HepG2 (cell line): ENCODE results near the gene KMT2A. TPM values are rescaled to one million over a fixed set of nuclear protein-coding genes. Genes with fewer than 3 reads are reported as not detected.

ENCODE experiments used
- ATF7-NPFF ChIP-seq: sonication (generic); formaldehyde crosslinking; IDR thresholded peaks from 2 replicates; pipeline ENCODE4 v1.8.1; 2023; ENCODE audit warnings: mild to moderate bottlenecking, low read depth, missing genetic modification reagents, moderate library complexity
- MIER3 ChIP-seq: IDR thresholded peaks from 2 replicates; pipeline ENCODE4 v1.6.1; 2016; ENCODE audit warnings: missing compliant biosample characterization, borderline replicate concordance
- SYNCRIP ChIP-seq: fragments of 200-400 bp; formaldehyde crosslinking; IDR thresholded peaks from 2 replicates; pipeline ENCODE4 v1.6.1; 2018; ENCODE audit warnings: mild to moderate bottlenecking, low read depth, low read length; ENCODE audit not compliant: insufficient read depth
- ZNF672 ChIP-seq: sonication (generic); formaldehyde crosslinking; IDR thresholded peaks from 2 replicates; pipeline ENCODE4 v1.8.1; 2022; ENCODE audit warnings: missing genetic modification reagents
- ZNF83 ChIP-seq: sonication (generic); formaldehyde crosslinking; IDR thresholded peaks from 2 replicates; pipeline ENCODE4 v1.4.0; 2020; ENCODE audit warnings: missing genetic modification reagents, mild to moderate bottlenecking, borderline replicate concordance
- polyA plus RNA-seq, 8 experiments: library from polyadenylated mRNA; depleted of rRNA in 3 of 8; stranded (reverse) in 7 of 8; unstranded in 1 of 8; fragments of >200 nt; fragmentation: Illumina TruSeq in 4 of 8; extraction: Trizol in 4 of 8; gene quantifications; 2 replicates each; pipeline versions ENCODE4 v1.2.1 to v1.2.3, GENCODE V29; 2011 to 2016; ENCODE audit warnings: low read depth in 4 of 8, missing spikeins in 1 of 8, mixed read lengths in 1 of 8; ENCODE audit not compliant: insufficient read depth in 1 of 8
- total RNA-seq, 5 experiments: library from RNA; depleted of rRNA; stranded (reverse); fragments of >200 nt; fragmentation: Illumina TruSeq; extraction: Trizol; gene quantifications; 2 replicates each; pipeline ENCODE4 v1.2.3, GENCODE V29; 2016; ENCODE audit warnings: low read depth in 1 of 5
- TF ChIP-seq, protein P1 (sequence below): sonication (generic); formaldehyde crosslinking; IDR thresholded peaks from 2 replicates; pipeline ENCODE4 v1.8.1; 2023; ENCODE audit warnings: missing genetic modification reagents, inconsistent platforms, borderline replicate concordance
- TF ChIP-seq, protein P2 (sequence below): conservative IDR thresholded peaks from 2 replicates; pipeline ENCODE4 v1.6.1; 2018; ENCODE audit warnings: missing genetic modification reagents
- TF ChIP-seq, protein P3 (sequence below): sonication (generic); formaldehyde crosslinking; IDR thresholded peaks from 2 replicates; pipeline ENCODE4 v1.5.1; 2020; ENCODE audit warnings: mild to moderate bottlenecking, missing genetic modification reagents, moderate library complexity
- TF ChIP-seq, protein P4 (sequence below), 2 experiments: sonication (generic) in 1 of 2; formaldehyde crosslinking in 1 of 2; IDR thresholded peaks; 2 replicates each; pipeline versions ENCODE4 v1.4.0 to v1.6.1; 2016 to 2020; ENCODE audit warnings: borderline replicate concordance in 1 of 2, low read depth in 1 of 2, mild to moderate bottlenecking in 1 of 2, missing genetic modification reagents in 1 of 2
- TF ChIP-seq, protein P5 (sequence below): sonication (generic); formaldehyde crosslinking; IDR thresholded peaks from 2 replicates; pipeline ENCODE4 v1.4.0; 2020; ENCODE audit warnings: mild to moderate bottlenecking, missing genetic modification reagents
- TF ChIP-seq, protein P6 (sequence below): sonication (generic); formaldehyde crosslinking; IDR thresholded peaks from 2 replicates; pipeline ENCODE4 v1.5.1; 2020; ENCODE audit warnings: missing genetic modification reagents, mild to moderate bottlenecking, borderline replicate concordance

KMT2A gene
- total and polyA plus RNA-seq, 2 of the 13 experiments (the other 11 are each of a cell fraction or from before 2014, with no cell fraction given): 12.4 to 20.0 TPM

DNA sequence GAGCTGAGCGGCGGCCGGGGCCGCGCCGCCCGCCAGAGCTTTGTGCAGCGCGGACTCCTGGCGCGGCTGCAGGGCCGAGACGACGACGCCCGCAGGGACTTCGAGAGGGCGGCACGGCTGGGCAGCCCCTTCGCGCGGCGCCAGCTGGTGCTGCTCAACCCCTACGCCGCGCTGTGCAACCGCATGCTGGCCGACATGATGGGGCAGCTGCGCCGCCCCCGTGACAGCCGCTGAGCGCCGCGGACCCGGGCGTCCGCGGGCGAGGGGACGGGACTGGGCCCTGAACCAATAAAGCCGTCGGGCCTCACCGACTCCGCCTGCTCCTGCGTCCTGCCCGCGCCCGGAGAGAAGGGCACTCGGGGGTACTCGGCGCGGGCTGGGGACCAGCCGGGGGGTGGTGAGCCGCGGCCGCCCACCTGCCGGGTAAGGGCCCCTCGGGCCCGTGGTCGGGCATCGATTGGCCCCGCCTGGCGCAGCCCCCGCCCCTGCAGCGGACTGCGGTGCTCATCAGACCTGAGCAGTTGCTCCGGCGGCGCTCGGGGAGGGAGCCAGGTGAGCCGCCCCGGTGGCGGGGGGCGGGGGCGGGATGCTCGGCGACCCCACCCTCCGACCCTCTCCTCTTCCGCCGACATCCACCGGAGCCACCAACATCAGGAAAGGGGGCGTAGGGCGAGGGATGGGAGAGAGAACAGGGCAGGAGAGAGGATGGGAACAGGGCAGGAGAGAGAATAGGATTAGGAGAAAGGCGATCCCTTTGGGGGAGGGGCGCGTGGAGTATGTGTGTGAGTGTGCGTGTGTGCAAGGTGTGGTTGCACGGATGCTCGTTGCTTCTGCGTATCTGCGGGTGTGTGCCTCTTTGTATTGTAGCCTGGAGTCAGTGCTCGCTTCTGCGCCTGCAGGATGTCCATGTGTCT, 94.6 kb downstream of the KMT2A start, which contains the start of gene TMEM25 (continued):
- TF ChIP-seq, protein P1, sequence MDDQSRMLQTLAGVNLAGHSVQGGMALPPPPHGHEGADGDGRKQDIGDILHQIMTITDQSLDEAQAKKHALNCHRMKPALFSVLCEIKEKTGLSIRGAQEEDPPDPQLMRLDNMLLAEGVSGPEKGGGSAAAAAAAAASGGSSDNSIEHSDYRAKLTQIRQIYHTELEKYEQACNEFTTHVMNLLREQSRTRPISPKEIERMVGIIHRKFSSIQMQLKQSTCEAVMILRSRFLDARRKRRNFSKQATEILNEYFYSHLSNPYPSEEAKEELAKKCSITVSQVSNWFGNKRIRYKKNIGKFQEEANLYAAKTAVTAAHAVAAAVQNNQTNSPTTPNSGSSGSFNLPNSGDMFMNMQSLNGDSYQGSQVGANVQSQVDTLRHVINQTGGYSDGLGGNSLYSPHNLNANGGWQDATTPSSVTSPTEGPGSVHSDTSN: 0 out of 2 replicates have a peak, but pooled peaks have one; percentile 17
- TF ChIP-seq, protein P2, sequence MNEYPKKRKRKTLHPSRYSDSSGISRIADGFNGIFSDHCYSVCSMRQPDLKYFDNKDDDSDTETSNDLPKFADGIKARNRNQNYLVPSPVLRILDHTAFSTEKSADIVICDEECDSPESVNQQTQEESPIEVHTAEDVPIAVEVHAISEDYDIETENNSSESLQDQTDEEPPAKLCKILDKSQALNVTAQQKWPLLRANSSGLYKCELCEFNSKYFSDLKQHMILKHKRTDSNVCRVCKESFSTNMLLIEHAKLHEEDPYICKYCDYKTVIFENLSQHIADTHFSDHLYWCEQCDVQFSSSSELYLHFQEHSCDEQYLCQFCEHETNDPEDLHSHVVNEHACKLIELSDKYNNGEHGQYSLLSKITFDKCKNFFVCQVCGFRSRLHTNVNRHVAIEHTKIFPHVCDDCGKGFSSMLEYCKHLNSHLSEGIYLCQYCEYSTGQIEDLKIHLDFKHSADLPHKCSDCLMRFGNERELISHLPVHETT: peak; percentile 63; the same call in 1 of the 2 replicates
- TF ChIP-seq, protein P3, sequence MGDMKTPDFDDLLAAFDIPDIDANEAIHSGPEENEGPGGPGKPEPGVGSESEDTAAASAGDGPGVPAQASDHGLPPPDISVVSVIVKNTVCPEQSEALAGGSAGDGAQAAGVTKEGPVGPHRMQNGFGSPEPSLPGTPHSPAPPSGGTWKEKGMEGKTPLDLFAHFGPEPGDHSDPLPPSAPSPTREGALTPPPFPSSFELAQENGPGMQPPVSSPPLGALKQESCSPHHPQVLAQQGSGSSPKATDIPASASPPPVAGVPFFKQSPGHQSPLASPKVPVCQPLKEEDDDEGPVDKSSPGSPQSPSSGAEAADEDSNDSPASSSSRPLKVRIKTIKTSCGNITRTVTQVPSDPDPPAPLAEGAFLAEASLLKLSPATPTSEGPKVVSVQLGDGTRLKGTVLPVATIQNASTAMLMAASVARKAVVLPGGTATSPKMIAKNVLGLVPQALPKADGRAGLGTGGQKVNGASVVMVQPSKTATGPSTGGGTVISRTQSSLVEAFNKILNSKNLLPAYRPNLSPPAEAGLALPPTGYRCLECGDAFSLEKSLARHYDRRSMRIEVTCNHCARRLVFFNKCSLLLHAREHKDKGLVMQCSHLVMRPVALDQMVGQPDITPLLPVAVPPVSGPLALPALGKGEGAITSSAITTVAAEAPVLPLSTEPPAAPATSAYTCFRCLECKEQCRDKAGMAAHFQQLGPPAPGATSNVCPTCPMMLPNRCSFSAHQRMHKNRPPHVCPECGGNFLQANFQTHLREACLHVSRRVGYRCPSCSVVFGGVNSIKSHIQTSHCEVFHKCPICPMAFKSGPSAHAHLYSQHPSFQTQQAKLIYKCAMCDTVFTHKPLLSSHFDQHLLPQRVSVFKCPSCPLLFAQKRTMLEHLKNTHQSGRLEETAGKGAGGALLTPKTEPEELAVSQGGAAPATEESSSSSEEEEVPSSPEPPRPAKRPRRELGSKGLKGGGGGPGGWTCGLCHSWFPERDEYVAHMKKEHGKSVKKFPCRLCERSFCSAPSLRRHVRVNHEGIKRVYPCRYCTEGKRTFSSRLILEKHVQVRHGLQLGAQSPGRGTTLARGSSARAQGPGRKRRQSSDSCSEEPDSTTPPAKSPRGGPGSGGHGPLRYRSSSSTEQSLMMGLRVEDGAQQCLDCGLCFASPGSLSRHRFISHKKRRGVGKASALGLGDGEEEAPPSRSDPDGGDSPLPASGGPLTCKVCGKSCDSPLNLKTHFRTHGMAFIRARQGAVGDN (CRISPR knock-in tag): peak; percentile 89
- TF ChIP-seq ZNF83 (CRISPR knock-in tag) (no peak), MIER3 (CRISPR knock-in tag) (no peak), ATF7-NPFF (CRISPR knock-in tag) (0 out of 2 replicates have a peak, but pooled peaks have one; percentile 58), ZNF672 (CRISPR knock-in tag) (0 out of 2 replicates have a peak, but pooled peaks have one; percentile 69), SYNCRIP (no peak)
- TF ChIP-seq, protein P4, sequence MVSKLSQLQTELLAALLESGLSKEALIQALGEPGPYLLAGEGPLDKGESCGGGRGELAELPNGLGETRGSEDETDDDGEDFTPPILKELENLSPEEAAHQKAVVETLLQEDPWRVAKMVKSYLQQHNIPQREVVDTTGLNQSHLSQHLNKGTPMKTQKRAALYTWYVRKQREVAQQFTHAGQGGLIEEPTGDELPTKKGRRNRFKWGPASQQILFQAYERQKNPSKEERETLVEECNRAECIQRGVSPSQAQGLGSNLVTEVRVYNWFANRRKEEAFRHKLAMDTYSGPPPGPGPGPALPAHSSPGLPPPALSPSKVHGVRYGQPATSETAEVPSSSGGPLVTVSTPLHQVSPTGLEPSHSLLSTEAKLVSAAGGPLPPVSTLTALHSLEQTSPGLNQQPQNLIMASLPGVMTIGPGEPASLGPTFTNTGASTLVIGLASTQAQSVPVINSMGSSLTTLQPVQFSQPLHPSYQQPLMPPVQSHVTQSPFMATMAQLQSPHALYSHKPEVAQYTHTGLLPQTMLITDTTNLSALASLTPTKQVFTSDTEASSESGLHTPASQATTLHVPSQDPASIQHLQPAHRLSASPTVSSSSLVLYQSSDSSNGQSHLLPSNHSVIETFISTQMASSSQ (IDR thresholded peaks at IDR 0.05; ENCODE audit: low read depth): no peak
- TF ChIP-seq, protein P4 (CRISPR knock-in tag; IDR thresholded peaks at IDR 0.05; ENCODE audit: borderline replicate concordance): 0 out of 2 replicates have a peak, but pooled peaks have one; percentile 45
- TF ChIP-seq, protein P5, sequence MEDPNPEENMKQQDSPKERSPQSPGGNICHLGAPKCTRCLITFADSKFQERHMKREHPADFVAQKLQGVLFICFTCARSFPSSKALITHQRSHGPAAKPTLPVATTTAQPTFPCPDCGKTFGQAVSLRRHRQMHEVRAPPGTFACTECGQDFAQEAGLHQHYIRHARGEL (CRISPR knock-in tag): 0 out of 2 replicates have a peak, but pooled peaks have one; percentile 47
- TF ChIP-seq, protein P6, sequence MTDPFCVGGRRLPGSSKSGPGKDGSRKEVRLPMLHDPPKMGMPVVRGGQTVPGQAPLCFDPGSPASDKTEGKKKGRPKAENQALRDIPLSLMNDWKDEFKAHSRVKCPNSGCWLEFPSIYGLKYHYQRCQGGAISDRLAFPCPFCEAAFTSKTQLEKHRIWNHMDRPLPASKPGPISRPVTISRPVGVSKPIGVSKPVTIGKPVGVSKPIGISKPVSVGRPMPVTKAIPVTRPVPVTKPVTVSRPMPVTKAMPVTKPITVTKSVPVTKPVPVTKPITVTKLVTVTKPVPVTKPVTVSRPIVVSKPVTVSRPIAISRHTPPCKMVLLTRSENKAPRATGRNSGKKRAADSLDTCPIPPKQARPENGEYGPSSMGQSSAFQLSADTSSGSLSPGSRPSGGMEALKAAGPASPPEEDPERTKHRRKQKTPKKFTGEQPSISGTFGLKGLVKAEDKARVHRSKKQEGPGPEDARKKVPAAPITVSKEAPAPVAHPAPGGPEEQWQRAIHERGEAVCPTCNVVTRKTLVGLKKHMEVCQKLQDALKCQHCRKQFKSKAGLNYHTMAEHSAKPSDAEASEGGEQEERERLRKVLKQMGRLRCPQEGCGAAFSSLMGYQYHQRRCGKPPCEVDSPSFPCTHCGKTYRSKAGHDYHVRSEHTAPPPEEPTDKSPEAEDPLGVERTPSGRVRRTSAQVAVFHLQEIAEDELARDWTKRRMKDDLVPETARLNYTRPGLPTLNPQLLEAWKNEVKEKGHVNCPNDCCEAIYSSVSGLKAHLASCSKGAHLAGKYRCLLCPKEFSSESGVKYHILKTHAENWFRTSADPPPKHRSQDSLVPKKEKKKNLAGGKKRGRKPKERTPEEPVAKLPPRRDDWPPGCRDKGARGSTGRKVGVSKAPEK: no peak
